Coronary artery (tissue), 2 donors: Measurements from ENCODE around the gene NUMA1.

ENCODE experiments used
- DNase-seq: peaks from one replicate; pipeline ENCODE4 v3.0.0-alpha.2; 2017; ENCODE audit warnings: low spot score
- H3K27ac ChIP-seq, 2 donors: fragments of 200-600 bp; sonication (generic); one replicate each; pipeline ENCODE4 v1.5.1; 2016 to 2019
- H3K4me3 ChIP-seq: fragments of 200-600 bp; sonication (generic); 2 replicates; pipeline ENCODE4 v1.5.1; 2016; ENCODE audit warnings: mild to moderate bottlenecking, moderate library complexity
- TF ChIP-seq, protein P1 (sequence below): fragments of 200-600 bp; sonication (generic); IDR thresholded peaks from one replicate; pipeline ENCODE4 v1.5.1; 2019; ENCODE audit warnings: antibody characterized with exemption

Gene NUMA1

GRCh38 chr11:72112978-72113808, 32.9 kb upstream of the NUMA1 start:
- TF ChIP-seq, protein P1, sequence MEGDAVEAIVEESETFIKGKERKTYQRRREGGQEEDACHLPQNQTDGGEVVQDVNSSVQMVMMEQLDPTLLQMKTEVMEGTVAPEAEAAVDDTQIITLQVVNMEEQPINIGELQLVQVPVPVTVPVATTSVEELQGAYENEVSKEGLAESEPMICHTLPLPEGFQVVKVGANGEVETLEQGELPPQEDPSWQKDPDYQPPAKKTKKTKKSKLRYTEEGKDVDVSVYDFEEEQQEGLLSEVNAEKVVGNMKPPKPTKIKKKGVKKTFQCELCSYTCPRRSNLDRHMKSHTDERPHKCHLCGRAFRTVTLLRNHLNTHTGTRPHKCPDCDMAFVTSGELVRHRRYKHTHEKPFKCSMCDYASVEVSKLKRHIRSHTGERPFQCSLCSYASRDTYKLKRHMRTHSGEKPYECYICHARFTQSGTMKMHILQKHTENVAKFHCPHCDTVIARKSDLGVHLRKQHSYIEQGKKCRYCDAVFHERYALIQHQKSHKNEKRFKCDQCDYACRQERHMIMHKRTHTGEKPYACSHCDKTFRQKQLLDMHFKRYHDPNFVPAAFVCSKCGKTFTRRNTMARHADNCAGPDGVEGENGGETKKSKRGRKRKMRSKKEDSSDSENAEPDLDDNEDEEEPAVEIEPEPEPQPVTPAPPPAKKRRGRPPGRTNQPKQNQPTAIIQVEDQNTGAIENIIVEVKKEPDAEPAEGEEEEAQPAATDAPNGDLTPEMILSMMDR, result no peak
- Histone ChIP-seq H3K27ac (peak overlapping the region; percentile 89 to 99), H3K4me3 (peak overlapping the region; percentile 68)
- DNase-seq, result no peak

DNA sequence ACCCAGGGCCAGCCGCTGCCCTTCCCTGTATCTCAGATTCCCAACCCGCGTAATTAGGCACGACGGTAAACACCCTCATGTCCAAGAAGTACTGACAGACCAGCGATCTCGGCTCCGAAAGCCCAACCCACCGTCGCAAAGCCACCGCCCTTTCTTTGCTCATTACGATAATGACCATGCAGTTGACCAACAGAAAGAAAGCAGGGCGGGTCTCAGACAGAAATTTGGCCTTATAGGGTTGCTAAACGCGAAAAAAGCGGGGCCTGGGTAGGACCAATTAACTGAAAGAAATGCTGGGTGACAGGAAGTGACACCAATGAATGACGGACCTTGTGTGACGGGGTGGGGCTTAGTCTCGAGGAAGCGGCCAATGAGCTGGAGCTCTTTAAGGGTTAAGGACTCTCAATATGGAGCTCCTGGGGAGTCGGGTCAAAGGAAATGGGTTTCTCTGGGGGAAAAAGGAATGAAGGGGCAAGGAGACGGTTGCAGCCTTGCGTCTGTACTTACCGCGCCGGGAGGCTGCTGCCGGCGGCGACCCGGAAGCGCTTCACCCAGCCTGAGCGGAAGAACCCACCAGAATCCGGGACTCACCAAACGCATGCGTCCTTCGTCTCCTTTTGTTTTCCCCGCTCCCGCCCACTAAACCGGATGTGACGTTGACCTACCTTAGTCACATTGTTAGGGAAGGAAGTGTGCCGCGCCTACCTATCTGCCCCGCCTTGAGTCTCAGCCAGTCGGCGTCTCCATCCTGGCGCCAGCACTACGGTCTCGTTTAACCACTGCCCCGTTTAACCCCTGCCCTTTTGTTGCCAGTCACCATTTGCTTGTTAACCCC, 32.0 kb upstream of the NUMA1 start, which contains the start of gene ANAPC15:
Gene ANAPC15 (minus strand): TSS at position 553 of the 835 bp plus-strand sequence. CDS start 1,419 bp downstream, outside the sequence.
- peak within 1 kb of the TSS; percentile 68 for H3K4me3 ChIP-seq
- TF ChIP-seq, protein P1, result no peak
- DNase-seq, result peak; percentile 99
- peak within 1 kb of the TSS; percentile 89 to 99 for H3K27ac ChIP-seq

DNA sequence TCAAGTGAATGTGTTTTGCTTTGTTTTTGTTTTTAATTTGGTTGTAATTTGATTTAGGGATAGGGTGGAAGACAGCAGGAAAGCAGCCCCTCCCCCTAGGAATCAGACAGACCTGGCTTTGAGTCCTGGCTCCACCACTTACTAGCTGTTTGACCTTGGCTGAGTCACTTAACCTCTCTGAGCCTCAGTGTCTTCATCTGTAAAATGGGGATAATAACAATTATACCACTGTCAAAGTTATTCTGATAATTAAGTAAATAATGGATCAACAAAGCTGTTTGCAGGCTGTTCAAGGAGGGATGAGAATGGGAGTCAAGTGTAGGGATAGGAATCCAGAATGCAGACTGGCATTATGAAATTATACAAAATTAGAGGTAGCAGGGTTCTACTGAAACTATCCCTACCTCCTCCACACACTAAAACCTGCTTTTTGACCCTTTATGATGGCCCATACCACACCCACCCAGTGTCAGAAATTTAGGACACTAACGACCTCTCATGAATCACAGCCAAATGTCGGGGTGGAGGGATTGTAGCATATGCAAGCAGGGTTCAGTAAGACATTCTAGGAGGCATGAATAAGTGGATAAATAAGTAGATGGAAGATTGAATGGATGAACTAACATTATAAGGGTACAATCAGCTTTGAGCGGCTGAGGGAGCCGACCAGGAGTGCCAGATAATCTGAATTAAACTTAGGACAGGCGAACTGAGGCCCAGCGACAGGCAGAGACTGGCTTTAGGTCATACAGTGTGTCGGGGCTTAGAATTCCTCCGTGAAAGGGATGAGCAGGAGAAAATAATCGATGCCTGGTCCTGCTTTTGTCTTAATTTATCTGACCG, 31.2 kb upstream of the NUMA1 start:
- Histone ChIP-seq H3K27ac (peak overlapping the region; percentile 89 to 99), H3K4me3 (peak overlapping the region; percentile 68)
- DNase-seq, result no peak
- TF ChIP-seq, protein P1, result no peak

DNA sequence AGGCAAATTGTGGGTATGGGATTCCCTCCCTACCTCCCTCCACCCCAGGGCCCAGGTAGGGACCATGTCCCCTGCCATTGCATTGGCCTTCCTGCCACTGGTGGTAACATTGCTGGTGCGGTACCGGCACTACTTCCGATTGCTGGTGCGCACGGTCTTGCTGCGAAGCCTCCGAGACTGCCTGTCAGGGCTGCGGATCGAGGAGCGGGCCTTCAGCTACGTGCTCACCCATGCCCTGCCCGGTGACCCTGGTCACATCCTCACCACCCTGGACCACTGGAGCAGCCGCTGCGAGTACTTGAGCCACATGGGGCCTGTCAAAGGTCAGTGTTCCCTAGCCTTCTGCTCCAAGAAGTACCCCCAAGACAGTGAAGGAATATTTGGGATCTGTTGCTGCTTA, 25.5 kb upstream of the NUMA1 start, which contains the start of gene TOMT:
Gene TOMT (plus strand): TSS at position 37 of the 400 bp plus-strand sequence. CDS start 28 bp downstream, at position 65.
- H3K4me3 ChIP-seq, result no peak within 1 kb of the TSS
- no peak for DNase-seq
- H3K27ac ChIP-seq, result no peak within 1 kb of the TSS
- TF ChIP-seq, protein P1, result no peak

GRCh38 chr11:72103754-72104167, 23.4 kb upstream of the NUMA1 start:
- TF ChIP-seq, protein P1, result no peak
- Histone ChIP-seq H3K4me3 (peak overlapping the region; percentile 93), H3K27ac (peak overlapping the region; percentile 89 to 97)
- DNase-seq, result no peak
